ENCODE measurements around the gene RAP1GDS1. TPM values are rescaled to one million over a fixed set of nuclear protein-coding genes. Genes with fewer than 3 reads are reported as not detected.

Gene RAP1GDS1
- polyA plus RNA-seq, 1 donor (not counting 4 experiments of a cell fraction or from before 2014, with no cell fraction given), result 58.1 TPM

- H3K79me2 ChIP-seq (ENCODE audit: control insufficient read depth, insufficient read depth, low read length), result peaks cover 17% of the 10 kb centered on the region
- DNase-seq (ENCODE audit: low read depth, low spot score), result no peak
- dilution Hi-C loops (cut with MboI; ENCODE audit: extremely low pct_ligation_motif_present, low sequenced_read_pairs), result no loop called here
These were observed 222.8 kb downstream of the RAP1GDS1 start for GRCh38 chr4:98484031-98484430.

DNA sequence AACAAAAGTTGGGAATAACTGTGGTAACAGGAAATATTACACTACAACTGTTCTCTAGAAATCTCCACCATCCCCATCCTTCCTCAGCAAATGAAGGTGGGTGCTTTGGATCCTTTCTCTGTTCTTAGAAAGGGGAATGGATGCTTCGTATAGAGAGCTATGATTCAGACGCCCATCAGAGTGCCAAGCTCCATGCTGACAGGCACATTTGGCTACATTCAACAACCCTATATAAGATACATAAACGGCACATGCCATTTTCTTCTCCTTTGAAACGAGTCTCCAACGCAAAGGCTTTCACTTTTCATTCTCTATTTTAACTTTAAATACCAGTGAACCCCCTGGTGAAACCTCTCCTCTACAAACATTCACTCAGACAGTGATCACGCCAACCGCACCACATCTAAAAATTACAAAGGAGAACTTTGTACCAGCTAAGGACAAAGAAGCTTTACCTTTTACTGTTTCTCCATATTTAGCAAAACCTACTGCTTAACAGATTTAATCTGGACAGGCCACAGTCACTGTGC lies 224.7 kb downstream of the RAP1GDS1 start:
- H3K4me2 ChIP-seq (ENCODE audit: control insufficient read depth, extremely low read depth, insufficient read depth, low read depth, low read length), result no peak overlapping the region
- dilution Hi-C loops (cut with MboI; ENCODE audit: extremely low pct_ligation_motif_present, low sequenced_read_pairs), result no loop called here
- H3K9me3 ChIP-seq (ENCODE audit: control insufficient read depth, low read depth, low read length), result no peaks in the 10 kb centered on the region
- peaks cover 12% of the 10 kb centered on the region for H3K79me2 ChIP-seq (ENCODE audit: control insufficient read depth, insufficient read depth, low read length)
- H3K4me3 ChIP-seq (ENCODE audit: control insufficient read depth in 2 of 3, extremely low read depth in 1 of 3, insufficient read depth in 2 of 3, low read depth in 1 of 3, low read length in 3 of 3), result no peak overlapping the region
- FAIRE-seq (no peak), DNase-seq (ENCODE audit: low read depth, low spot score) (no peak)
- H3K9ac ChIP-seq (ENCODE audit: control insufficient read depth, extremely low read depth, insufficient read depth, low read length), result no peak overlapping the region
- H3K27me3 ChIP-seq (ENCODE audit: control insufficient read depth, extremely low read depth, insufficient read depth, low read length), result no peaks in the 10 kb centered on the region
- peaks cover 0 to 6% of the 10 kb centered on the region in 2 experiments for H3K36me3 ChIP-seq (ENCODE audit: control insufficient read depth in 2 of 2, extremely low read depth in 1 of 2, insufficient read depth in 2 of 2, low read length in 2 of 2)
- no peaks in the 10 kb centered on the region for H4K20me1 ChIP-seq (ENCODE audit: control insufficient read depth, extremely low read depth, insufficient read depth, low read length)
- no peak overlapping the region for H2AFZ ChIP-seq (ENCODE audit: control insufficient read depth, low read length)
- H3K9me1 ChIP-seq (ENCODE audit: control insufficient read depth, extremely low read depth, insufficient read depth, low read length), result no peaks in the 10 kb centered on the region
- TF ChIP-seq, protein P1, sequence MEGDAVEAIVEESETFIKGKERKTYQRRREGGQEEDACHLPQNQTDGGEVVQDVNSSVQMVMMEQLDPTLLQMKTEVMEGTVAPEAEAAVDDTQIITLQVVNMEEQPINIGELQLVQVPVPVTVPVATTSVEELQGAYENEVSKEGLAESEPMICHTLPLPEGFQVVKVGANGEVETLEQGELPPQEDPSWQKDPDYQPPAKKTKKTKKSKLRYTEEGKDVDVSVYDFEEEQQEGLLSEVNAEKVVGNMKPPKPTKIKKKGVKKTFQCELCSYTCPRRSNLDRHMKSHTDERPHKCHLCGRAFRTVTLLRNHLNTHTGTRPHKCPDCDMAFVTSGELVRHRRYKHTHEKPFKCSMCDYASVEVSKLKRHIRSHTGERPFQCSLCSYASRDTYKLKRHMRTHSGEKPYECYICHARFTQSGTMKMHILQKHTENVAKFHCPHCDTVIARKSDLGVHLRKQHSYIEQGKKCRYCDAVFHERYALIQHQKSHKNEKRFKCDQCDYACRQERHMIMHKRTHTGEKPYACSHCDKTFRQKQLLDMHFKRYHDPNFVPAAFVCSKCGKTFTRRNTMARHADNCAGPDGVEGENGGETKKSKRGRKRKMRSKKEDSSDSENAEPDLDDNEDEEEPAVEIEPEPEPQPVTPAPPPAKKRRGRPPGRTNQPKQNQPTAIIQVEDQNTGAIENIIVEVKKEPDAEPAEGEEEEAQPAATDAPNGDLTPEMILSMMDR (optimal IDR thresholded peaks at IDR 0.05 in 1 of 3, IDR thresholded peaks at IDR 0.05 in 1 of 3, conservative IDR thresholded peaks at IDR 0.05 in 1 of 3; ENCODE audit: extremely low read depth in 1 of 3, insufficient read depth in 2 of 3, low read length in 3 of 3), result no peak
- TF ChIP-seq EZH2 (IDR thresholded peaks at IDR 0.05; ENCODE audit: low read length), result no peak
- H3K4me1 ChIP-seq (ENCODE audit: control insufficient read depth, extremely low read depth, insufficient read depth, low read length), result peaks cover 37% of the 10 kb centered on the region
- no peak overlapping the region for H3K27ac ChIP-seq (ENCODE audit: control insufficient read depth, insufficient read depth, low read length)

More at GRCh38 chr4:98484031-98484430, 222.8 kb downstream of the RAP1GDS1 start:
- Histone ChIP-seq H3K9me1 (ENCODE audit: control insufficient read depth, extremely low read depth, insufficient read depth, low read length) (no peaks in the 10 kb centered on the region), H3K9ac (ENCODE audit: control insufficient read depth, extremely low read depth, insufficient read depth, low read length) (no peak overlapping the region), H3K4me2 (ENCODE audit: control insufficient read depth, extremely low read depth, insufficient read depth, low read depth, low read length) (peak overlapping the region; percentile 76), H3K36me3 (ENCODE audit: control insufficient read depth in 2 of 2, extremely low read depth in 1 of 2, insufficient read depth in 2 of 2, low read length in 2 of 2) (peaks cover 0 to 4% of the 10 kb centered on the region in 2 experiments), H3K27ac (ENCODE audit: control insufficient read depth, insufficient read depth, low read length) (peak overlapping the region; percentile 94), H3K4me3 (ENCODE audit: control insufficient read depth in 2 of 3, extremely low read depth in 1 of 3, insufficient read depth in 2 of 3, low read depth in 1 of 3, low read length in 3 of 3) (no peak overlapping the region), H3K9me3 (ENCODE audit: control insufficient read depth, low read depth, low read length) (no peaks in the 10 kb centered on the region), H3K4me1 (ENCODE audit: control insufficient read depth, extremely low read depth, insufficient read depth, low read length) (peaks cover 51% of the 10 kb centered on the region), H4K20me1 (ENCODE audit: control insufficient read depth, extremely low read depth, insufficient read depth, low read length) (no peaks in the 10 kb centered on the region), H3K27me3 (ENCODE audit: control insufficient read depth, extremely low read depth, insufficient read depth, low read length) (no peaks in the 10 kb centered on the region), H2AFZ (ENCODE audit: control insufficient read depth, low read length) (no peak overlapping the region)
- FAIRE-seq, result peak; percentile 84
- no peak for TF ChIP-seq EZH2 (IDR thresholded peaks at IDR 0.05; ENCODE audit: low read length)
- TF ChIP-seq, protein P1 (optimal IDR thresholded peaks at IDR 0.05 in 1 of 3, IDR thresholded peaks at IDR 0.05 in 1 of 3, conservative IDR thresholded peaks at IDR 0.05 in 1 of 3; ENCODE audit: extremely low read depth in 1 of 3, insufficient read depth in 2 of 3, low read length in 3 of 3), result no peak
